ENCODE data around the gene PSTK.

DNA sequence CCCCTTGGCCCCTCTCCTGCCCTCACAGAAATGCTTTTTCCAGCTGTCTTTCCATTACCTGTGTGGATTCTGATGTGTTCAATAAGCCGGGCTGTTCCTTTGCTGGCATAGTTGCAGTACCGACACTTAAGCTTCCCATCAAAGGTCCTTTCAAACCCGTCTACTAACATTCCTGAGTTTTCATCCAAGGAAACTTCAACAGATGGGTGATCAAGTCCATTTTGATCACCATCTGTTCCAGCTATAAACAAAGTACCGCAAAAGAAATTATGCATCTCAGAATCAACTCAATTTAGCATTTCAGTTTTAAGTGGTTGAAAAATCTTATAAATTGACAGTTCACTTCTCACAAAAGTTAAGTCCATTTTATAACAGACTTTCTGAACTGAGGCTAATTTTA lies 15.7 kb downstream of the PSTK start:
- TF ChIP-seq, protein P1, sequence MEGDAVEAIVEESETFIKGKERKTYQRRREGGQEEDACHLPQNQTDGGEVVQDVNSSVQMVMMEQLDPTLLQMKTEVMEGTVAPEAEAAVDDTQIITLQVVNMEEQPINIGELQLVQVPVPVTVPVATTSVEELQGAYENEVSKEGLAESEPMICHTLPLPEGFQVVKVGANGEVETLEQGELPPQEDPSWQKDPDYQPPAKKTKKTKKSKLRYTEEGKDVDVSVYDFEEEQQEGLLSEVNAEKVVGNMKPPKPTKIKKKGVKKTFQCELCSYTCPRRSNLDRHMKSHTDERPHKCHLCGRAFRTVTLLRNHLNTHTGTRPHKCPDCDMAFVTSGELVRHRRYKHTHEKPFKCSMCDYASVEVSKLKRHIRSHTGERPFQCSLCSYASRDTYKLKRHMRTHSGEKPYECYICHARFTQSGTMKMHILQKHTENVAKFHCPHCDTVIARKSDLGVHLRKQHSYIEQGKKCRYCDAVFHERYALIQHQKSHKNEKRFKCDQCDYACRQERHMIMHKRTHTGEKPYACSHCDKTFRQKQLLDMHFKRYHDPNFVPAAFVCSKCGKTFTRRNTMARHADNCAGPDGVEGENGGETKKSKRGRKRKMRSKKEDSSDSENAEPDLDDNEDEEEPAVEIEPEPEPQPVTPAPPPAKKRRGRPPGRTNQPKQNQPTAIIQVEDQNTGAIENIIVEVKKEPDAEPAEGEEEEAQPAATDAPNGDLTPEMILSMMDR (IDR thresholded peaks at IDR 0.05 in 2 of 3, conservative IDR thresholded peaks at IDR 0.05 in 1 of 3; ENCODE audit: borderline replicate concordance in 1 of 3, insufficient read depth in 1 of 3, low read depth in 2 of 3, low read length in 2 of 3), result no peak
- no peak for TF ChIP-seq POLR2A (IDR thresholded peaks at IDR 0.05; ENCODE audit: borderline replicate concordance, extremely low read depth, insufficient read depth, insufficient read length)
- TF ChIP-seq, protein P2, sequence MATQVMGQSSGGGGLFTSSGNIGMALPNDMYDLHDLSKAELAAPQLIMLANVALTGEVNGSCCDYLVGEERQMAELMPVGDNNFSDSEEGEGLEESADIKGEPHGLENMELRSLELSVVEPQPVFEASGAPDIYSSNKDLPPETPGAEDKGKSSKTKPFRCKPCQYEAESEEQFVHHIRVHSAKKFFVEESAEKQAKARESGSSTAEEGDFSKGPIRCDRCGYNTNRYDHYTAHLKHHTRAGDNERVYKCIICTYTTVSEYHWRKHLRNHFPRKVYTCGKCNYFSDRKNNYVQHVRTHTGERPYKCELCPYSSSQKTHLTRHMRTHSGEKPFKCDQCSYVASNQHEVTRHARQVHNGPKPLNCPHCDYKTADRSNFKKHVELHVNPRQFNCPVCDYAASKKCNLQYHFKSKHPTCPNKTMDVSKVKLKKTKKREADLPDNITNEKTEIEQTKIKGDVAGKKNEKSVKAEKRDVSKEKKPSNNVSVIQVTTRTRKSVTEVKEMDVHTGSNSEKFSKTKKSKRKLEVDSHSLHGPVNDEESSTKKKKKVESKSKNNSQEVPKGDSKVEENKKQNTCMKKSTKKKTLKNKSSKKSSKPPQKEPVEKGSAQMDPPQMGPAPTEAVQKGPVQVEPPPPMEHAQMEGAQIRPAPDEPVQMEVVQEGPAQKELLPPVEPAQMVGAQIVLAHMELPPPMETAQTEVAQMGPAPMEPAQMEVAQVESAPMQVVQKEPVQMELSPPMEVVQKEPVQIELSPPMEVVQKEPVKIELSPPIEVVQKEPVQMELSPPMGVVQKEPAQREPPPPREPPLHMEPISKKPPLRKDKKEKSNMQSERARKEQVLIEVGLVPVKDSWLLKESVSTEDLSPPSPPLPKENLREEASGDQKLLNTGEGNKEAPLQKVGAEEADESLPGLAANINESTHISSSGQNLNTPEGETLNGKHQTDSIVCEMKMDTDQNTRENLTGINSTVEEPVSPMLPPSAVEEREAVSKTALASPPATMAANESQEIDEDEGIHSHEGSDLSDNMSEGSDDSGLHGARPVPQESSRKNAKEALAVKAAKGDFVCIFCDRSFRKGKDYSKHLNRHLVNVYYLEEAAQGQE (IDR thresholded peaks at IDR 0.05; ENCODE audit: low read depth), result no peak
- no peak for TF ChIP-seq FOSL1 (IDR thresholded peaks at IDR 0.05; ENCODE audit: low read depth)
- TF ChIP-seq POLR2AphosphoS5 (IDR thresholded peaks at IDR 0.05; ENCODE audit: low read depth, low read length), result no peak
- TF ChIP-seq EGR1 (IDR thresholded peaks at IDR 0.05; ENCODE audit: low read depth), result no peak
- no peak for TF ChIP-seq TCF7L2 (IDR thresholded peaks at IDR 0.05; ENCODE audit: borderline replicate concordance, extremely low read depth, insufficient read depth, insufficient read length)
- no peak for TF ChIP-seq CEBPB (IDR thresholded peaks at IDR 0.05; ENCODE audit: low read depth)
